ENCODE measurements around the gene MSH5.
A peak's percentile ranks its signal among the peaks of the same experiment; 100 is the strongest.

The MSH5 gene

DNA sequence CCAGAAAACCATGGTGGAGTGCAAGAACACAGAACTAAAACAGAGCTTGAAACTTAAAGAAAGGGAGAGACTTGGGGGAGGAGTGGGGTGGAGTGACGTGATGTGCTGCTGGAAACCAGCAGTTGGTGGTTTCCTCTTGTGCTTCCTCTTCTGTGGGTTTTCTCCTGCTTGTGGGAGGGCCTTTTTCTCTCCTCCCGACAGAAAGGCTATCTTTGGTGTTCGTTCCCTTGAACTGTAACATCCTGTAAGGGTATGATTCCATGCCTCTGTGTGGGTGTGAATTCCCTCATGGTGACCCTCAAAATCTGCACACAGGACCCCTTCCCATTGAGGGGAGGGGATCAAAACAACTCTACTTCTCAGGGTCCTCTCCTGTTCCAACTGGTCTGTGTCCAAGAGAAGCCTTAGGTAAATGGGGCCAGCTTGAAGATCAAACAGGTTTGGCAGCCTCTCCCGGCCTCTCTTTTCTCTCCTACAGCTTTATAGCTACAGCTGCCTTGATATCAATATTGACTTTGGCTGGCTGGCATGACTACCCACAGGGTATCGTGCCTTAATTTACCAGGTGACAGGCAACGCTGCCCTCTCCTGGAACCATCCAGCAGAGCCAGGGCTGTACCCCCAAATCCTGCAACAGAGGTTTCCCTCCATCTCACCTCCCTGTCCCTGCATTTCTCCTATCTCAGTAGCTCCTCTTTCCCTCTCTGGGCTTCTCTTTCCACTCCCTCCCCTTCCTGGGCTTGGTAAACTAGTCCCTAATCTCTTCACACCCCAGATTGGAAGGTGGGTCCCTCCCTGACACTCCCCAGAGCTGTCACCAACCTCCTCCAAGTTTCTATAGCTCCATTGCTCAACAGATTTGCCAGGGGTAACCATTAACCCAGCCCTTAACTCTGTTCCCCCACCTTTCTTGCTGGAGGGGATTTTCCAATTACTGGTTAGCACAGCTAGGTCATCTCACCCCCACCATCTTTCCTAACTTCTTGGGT, 1.5 kb upstream of the MSH5 start:
- no peak for TF ChIP-seq CTCF (IDR thresholded peaks at IDR 0.05; ENCODE audit: extremely low read depth, missing control alignments)
- peak; percentile 80 for DNase-seq (ENCODE audit: low spot score)

- TF ChIP-seq CTCF (IDR thresholded peaks at IDR 0.05; ENCODE audit: extremely low read depth, missing control alignments) = no peak
- no peak for DNase-seq (ENCODE audit: low spot score)
These were observed 805 bp downstream of the MSH5 start for GRCh38 chr6:31740397-31741223.

GRCh38 chr6:31741815-31742214, 2.0 kb downstream of the MSH5 start:
- no peak for TF ChIP-seq CTCF (IDR thresholded peaks at IDR 0.05; ENCODE audit: extremely low read depth, missing control alignments)
- no peak for DNase-seq (ENCODE audit: low spot score)

- no peak for DNase-seq (ENCODE audit: low spot score)
- TF ChIP-seq CTCF (IDR thresholded peaks at IDR 0.05; ENCODE audit: extremely low read depth, missing control alignments) = no peak
These were observed 3.1 kb downstream of the MSH5 start for GRCh38 chr6:31742894-31743293.

GRCh38 chr6:31744422-31744821, 4.6 kb downstream of the MSH5 start:
- no peak for DNase-seq (ENCODE audit: low spot score)
- no peak for TF ChIP-seq CTCF (IDR thresholded peaks at IDR 0.05; ENCODE audit: extremely low read depth, missing control alignments)

DNA sequence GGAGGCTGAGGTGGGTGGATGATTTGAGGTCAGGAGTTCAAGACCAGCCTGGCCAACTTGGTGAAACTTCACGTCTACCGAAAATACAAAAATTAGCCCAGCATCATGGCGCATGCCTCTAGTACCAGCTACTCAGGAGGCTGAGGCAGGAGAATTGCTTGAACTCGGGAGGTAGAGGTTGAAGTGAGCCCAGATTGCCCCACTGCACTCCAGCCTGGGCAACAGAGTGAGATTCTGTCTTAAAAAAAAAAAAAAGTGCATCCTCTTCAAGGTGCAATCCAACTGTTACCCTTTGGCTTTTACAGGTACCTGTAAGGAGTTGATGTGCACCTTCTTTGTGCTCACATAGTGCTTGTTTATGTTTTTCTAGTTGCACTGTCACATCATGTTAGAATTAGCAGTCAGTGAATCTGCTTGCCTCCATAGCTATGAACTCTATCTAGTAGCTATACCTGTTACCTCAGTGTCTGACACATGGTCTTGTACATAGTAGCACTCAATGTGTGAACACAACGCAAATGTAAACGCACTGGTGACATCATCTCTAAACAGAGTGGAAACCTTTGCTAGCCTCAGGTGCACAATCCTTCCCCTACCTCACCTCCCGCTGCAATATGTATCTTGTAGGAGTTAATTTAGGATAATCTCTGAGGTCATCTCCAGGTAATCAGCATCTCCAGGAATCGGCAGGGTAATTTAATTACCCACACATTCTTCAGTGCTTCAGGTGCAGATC, 9.7 kb downstream of the MSH5 start:
- TF ChIP-seq CTCF (IDR thresholded peaks at IDR 0.05; ENCODE audit: extremely low read depth, missing control alignments) = no peak
- DNase-seq (ENCODE audit: low spot score) = no peak

Data from GM20000 (cell line).